Measurements from ENCODE around the gene HAPLN1.

DNA sequence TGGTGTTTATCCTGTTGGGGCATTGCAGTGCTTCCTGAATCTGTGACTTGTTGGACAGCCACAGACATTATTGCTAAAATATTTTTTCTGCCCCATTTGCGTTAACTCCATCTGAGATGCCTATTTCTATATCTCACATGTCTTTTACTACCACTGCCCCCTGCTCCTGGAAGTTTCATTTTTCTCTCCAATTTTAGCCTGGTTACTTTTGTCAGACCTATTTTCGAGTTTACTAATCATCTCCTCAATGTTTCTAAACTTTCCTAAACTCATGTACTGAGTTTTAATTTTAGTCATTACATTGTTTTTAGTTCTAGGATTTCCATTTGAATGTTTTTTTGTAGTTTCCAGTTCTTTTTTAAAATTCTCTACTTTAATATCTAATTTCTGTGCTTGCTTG lies 17.6 kb downstream of the HAPLN1 start:
- TF ChIP-seq NFRKB (IDR thresholded peaks at IDR 0.05) (no peak), ELF4 (IDR thresholded peaks at IDR 0.05) (no peak), HDGF (IDR thresholded peaks at IDR 0.05; ENCODE audit: borderline replicate concordance) (no peak), FOXA1 (IDR thresholded peaks at IDR 0.05) (no peak), FOXK2 (IDR thresholded peaks at IDR 0.05) (no peak), FOXM1 (IDR thresholded peaks at IDR 0.05; ENCODE audit: borderline replicate concordance) (no peak), SP1 (IDR thresholded peaks at IDR 0.05) (no peak)
